ENCODE measurements around the gene CD4. TPM values are rescaled to one million over a fixed set of nuclear protein-coding genes. Genes with fewer than 3 reads are reported as not detected.

CD4 gene
- total RNA-seq, 1 experiment from 2014 or later = not detected

- H3K36me3 ChIP-seq (ENCODE audit: control insufficient read depth, insufficient read depth, low read length) = peaks cover 7% of the 10 kb centered on the region; the same call in 1 of the 2 replicates
- H3K4me1 ChIP-seq = peaks cover 13% of the 10 kb centered on the region
- H3K27me3 ChIP-seq (replicated peaks; ENCODE audit: control insufficient read depth, insufficient read depth, low read length) = no peaks in the 10 kb centered on the region
- BruUV-seq (replicated peaks) = no TSS peak
- peaks cover 20% of the 10 kb centered on the region for H3K4me1 Mint-ChIP-seq (ENCODE audit: low read depth, unreplicated experiment)
- CTCF ChIA-PET = interaction anchor here (2.8 to 5.2 kb wide), 3 partner anchors 14 to 23 kb away, joined by 14 to 65 read pairs (median 52); partner anchors contain the start of gene SPSB2
- TF ChIP-seq CTCF (IDR thresholded peaks at IDR 0.05; ENCODE audit: insufficient read depth in 1 of 2, low read depth in 1 of 2, low read length in 1 of 2, severe bottlenecking in 1 of 2, unreplicated experiment in 1 of 2) = no peak
- no peaks in the 10 kb centered on the region for H3K9me3 Mint-ChIP-seq (ENCODE audit: unreplicated experiment)
- DNase-seq = no peak
- H3K4me3 ChIP-seq (ENCODE audit: low read depth, low read length) = peak overlapping the region; percentile 41
- no peaks in the 10 kb centered on the region for H3K27me3 Mint-ChIP-seq (ENCODE audit: insufficient read depth, unreplicated experiment)
- H3K4me3 Mint-ChIP-seq (ENCODE audit: unreplicated experiment) = peak overlapping the region; percentile 94
- intact Hi-C loops (cut with micrococcal nuclease; ENCODE audit: unreplicated experiment) = no loop called here
- H3K36me3 Mint-ChIP-seq (ENCODE audit: insufficient read depth, unreplicated experiment) = peaks cover 75% of the 10 kb centered on the region
- POLR2A ChIA-PET = interaction anchor here (2.5 to 3.3 kb wide), 2 partner anchors 41 to 97 kb away, joined by 14 to 25 read pairs; partner anchors contain the start of gene MLF2
- peak overlapping the region; percentile 95 for H3K27ac Mint-ChIP-seq (ENCODE audit: unreplicated experiment)
- no peaks in the 10 kb centered on the region for H3K9me3 ChIP-seq
Observed at GRCh38 chr12:6849976-6850560, 60.7 kb downstream of the CD4 start.

- TSS peak; percentile 71 for BruUV-seq (replicated peaks)
- H3K4me3 Mint-ChIP-seq (ENCODE audit: unreplicated experiment) = peak overlapping the region; percentile 94
- peak overlapping the region; percentile 95 for H3K27ac Mint-ChIP-seq (ENCODE audit: unreplicated experiment)
- peaks cover 7% of the 10 kb centered on the region; the same call in 1 of the 2 replicates for H3K36me3 ChIP-seq (ENCODE audit: control insufficient read depth, insufficient read depth, low read length)
- intact Hi-C loops (cut with micrococcal nuclease; ENCODE audit: unreplicated experiment) = loop anchor here (1.0 kb wide), 3 partner anchors 15 to 161 kb away; partner anchors contain the start of gene ZNF384
- no peaks in the 10 kb centered on the region for H3K27me3 Mint-ChIP-seq (ENCODE audit: insufficient read depth, unreplicated experiment)
- H3K4me3 ChIP-seq (ENCODE audit: low read depth, low read length) = peak overlapping the region; percentile 41
- peak; percentile 90 to 94 for DNase-seq
- peaks cover 13% of the 10 kb centered on the region for H3K4me1 ChIP-seq
- H3K4me1 Mint-ChIP-seq (ENCODE audit: low read depth, unreplicated experiment) = peaks cover 19% of the 10 kb centered on the region
- POLR2A ChIA-PET = interaction anchor here (1.0 to 4.1 kb wide), 19 partner anchors 9 to 317 kb away, joined by 3 to 102 read pairs (median 15); partner anchors contain the start of genes C12orf57, COPS7A, GAPDH and GNB3
- CTCF ChIA-PET = interaction anchor here (1.5 to 5.2 kb wide), 9 partner anchors 14 to 161 kb away, joined by 3 to 65 read pairs (median 19); partner anchors contain the start of genes MLF2, P3H3, PTMS and SPSB2
- H3K27me3 ChIP-seq (replicated peaks; ENCODE audit: control insufficient read depth, insufficient read depth, low read length) = no peaks in the 10 kb centered on the region
- H3K9me3 ChIP-seq = no peaks in the 10 kb centered on the region
- H3K9me3 Mint-ChIP-seq (ENCODE audit: unreplicated experiment) = no peaks in the 10 kb centered on the region
- no peak for TF ChIP-seq CTCF (IDR thresholded peaks at IDR 0.05; ENCODE audit: insufficient read depth in 1 of 2, low read depth in 1 of 2, low read length in 1 of 2, severe bottlenecking in 1 of 2, unreplicated experiment in 1 of 2)
- peaks cover 74% of the 10 kb centered on the region for H3K36me3 Mint-ChIP-seq (ENCODE audit: insufficient read depth, unreplicated experiment)
Observed at GRCh38 chr12:6850796-6851152, 61.4 kb downstream of the CD4 start.

GRCh38 chr12:6851153-6851920 lies 62.0 kb downstream of the CD4 start, which contains the start of gene CDCA3:
Gene CDCA3 (minus strand): TSS chr12:6851286. CDS start chr12:6850952, 334 bp downstream.
- DNase-seq = peak; percentile 99 to 100
- Histone ChIP-seq H3K4me3 (ENCODE audit: low read depth, low read length) (peak within 1 kb of the TSS; percentile 69), H3K9me3 (no peaks in the 10 kb centered on the region), H3K36me3 (ENCODE audit: control insufficient read depth, insufficient read depth, low read length) (peaks cover 7% of the 10 kb centered on the region; the same call in 1 of the 2 replicates), H3K27me3 (replicated peaks; ENCODE audit: control insufficient read depth, insufficient read depth, low read length) (no peaks in the 10 kb centered on the region), H3K4me1 (peaks cover 13% of the 10 kb centered on the region)
- TF ChIP-seq CTCF (IDR thresholded peaks at IDR 0.05; ENCODE audit: insufficient read depth in 1 of 2, low read depth in 1 of 2, low read length in 1 of 2, severe bottlenecking in 1 of 2, unreplicated experiment in 1 of 2) = no peak
- Mint-ChIP-seq H3K4me1 (ENCODE audit: low read depth, unreplicated experiment) (peaks cover 19% of the 10 kb centered on the region), H3K9me3 (ENCODE audit: unreplicated experiment) (no peaks in the 10 kb centered on the region), H3K36me3 (ENCODE audit: insufficient read depth, unreplicated experiment) (peaks cover 73% of the 10 kb centered on the region), H3K27ac (ENCODE audit: unreplicated experiment) (peak within 1 kb of the TSS; percentile 95), H3K27me3 (ENCODE audit: insufficient read depth, unreplicated experiment) (no peaks in the 10 kb centered on the region), H3K4me3 (ENCODE audit: unreplicated experiment) (peak within 1 kb of the TSS; percentile 94)
- CTCF ChIA-PET = interaction anchor here (0.6 to 5.2 kb wide), 18 partner anchors 10 to 314 kb away, joined by 3 to 65 read pairs (median 8); partner anchors contain the start of genes C12orf57, MLF2, P3H3 and PTMS
- POLR2A ChIA-PET = interaction anchor here (0.5 to 4.1 kb wide), 23 partner anchors 9 to 317 kb away, joined by 3 to 102 read pairs (median 9); partner anchors contain the start of genes C12orf57, COPS7A, GAPDH and GNB3
- no TSS peak for BruUV-seq (replicated peaks)
- intact Hi-C loops (cut with micrococcal nuclease; ENCODE audit: unreplicated experiment) = loop anchor here (1.0 kb wide), 3 partner anchors 16 to 162 kb away; partner anchors contain the start of gene ZNF384
